Activated naive CD4-positive, alpha-beta T cell treated with anti-CD3 and anti-CD28 coated beads for 36 hours (primary cell): ENCODE measurements around the gene IQGAP2. TPM values are rescaled to one million over a fixed set of nuclear protein-coding genes. Genes with fewer than 3 reads are reported as not detected.
"Not testable (repeated sequence)": the region's sequence is repeated elsewhere in the genome, so short reads cannot be mapped to it uniquely, and the experiment has no call there.

Experiments used
- CTCF ChIA-PET: fragments of 350-600 bp; sonication (Branson Sonifier 250); formaldehyde crosslinking; loops from one replicate; lab custom pipeline; 2021; ENCODE audit warnings: antibody characterized with exemption; lab: Charles Lee
- DNase-seq: peaks from one replicate; pipeline ENCODE4 v3.0.0-alpha.2; 2020
- H3K27ac Mint-ChIP-seq: one replicate; pipeline ENCODE4 v1.8.0; 2021; ENCODE audit warnings: mild to moderate bottlenecking, mixed read lengths
- H3K27me3 Mint-ChIP-seq: one replicate; pipeline ENCODE4 v1.8.0; 2021; ENCODE audit warnings: low read depth, mixed read lengths
- H3K36me3 Mint-ChIP-seq: one replicate; pipeline ENCODE4 v1.8.0; 2021; ENCODE audit warnings: low read depth, mixed read lengths
- H3K4me1 Mint-ChIP-seq: one replicate; pipeline ENCODE4 v1.8.0; 2021; ENCODE audit warnings: low read depth, mixed read lengths
- H3K4me3 Mint-ChIP-seq: one replicate; pipeline ENCODE4 v1.8.0; 2021; ENCODE audit warnings: mild to moderate bottlenecking, moderate library complexity, mixed read lengths
- H3K9me3 Mint-ChIP-seq: one replicate; pipeline ENCODE4 v1.8.0; 2021; ENCODE audit warnings: mixed read lengths
- intact Hi-C: fragments of 100-400 bp; cut with micrococcal nuclease; formaldehyde crosslinking; loops from one replicate; pipeline ENCODE4 v1.15.1; 2023
- total RNA-seq, 2 experiments: library from RNA; stranded (reverse); gene quantifications; one replicate each; pipeline ENCODE4 v1.2.3, GENCODE V29; 2021

Gene IQGAP2
- total RNA-seq, 2 experiments from 2014 or later: 54.6 to 55.9 TPM

- no peaks in the 10 kb centered on the region for H3K36me3 Mint-ChIP-seq
- DNase-seq: peak; percentile 81
- intact Hi-C loops: loop anchor here (1.0 to 10.0 kb wide), 8 partner anchors 39 to 1491 kb away; partner anchors contain the start of genes CERT1, GCNT4 and POLK
- peak overlapping the region; percentile 71 for H3K4me3 Mint-ChIP-seq
- CTCF ChIA-PET: interaction anchor here (0.7 to 3.7 kb wide), 24 partner anchors 14 to 1206 kb away, joined by 3 to 93 read pairs (median 3); partner anchors contain the start of genes HMGCR and IQGAP2
- H3K27ac Mint-ChIP-seq: peak overlapping the region; percentile 97
- H3K4me1 Mint-ChIP-seq: peaks cover 82% of the 10 kb centered on the region
- no peaks in the 10 kb centered on the region for H3K27me3 Mint-ChIP-seq
- H3K9me3 Mint-ChIP-seq: no peaks in the 10 kb centered on the region
Measured at GRCh38 chr5:76542887-76543690, 140.0 kb downstream of the IQGAP2 start.

GRCh38 chr5:76544268-76544926 is 141.3 kb downstream of the IQGAP2 start:
- CTCF ChIA-PET: interaction anchor here (0.6 to 3.7 kb wide), 17 partner anchors 13 to 274 kb away, joined by 3 to 93 read pairs (median 4); partner anchors contain the start of gene IQGAP2
- intact Hi-C loops: loop anchor here (1.0 to 10.0 kb wide), 7 partner anchors 206 to 1492 kb away; partner anchors contain the start of genes CERT1, GCNT4 and POLK
- Mint-ChIP-seq H3K4me1 (peaks cover 86% of the 10 kb centered on the region), H3K27ac (peak overlapping the region; percentile 97), H3K9me3 (no peaks in the 10 kb centered on the region), H3K36me3 (no peaks in the 10 kb centered on the region), H3K27me3 (no peaks in the 10 kb centered on the region), H3K4me3 (peak overlapping the region; percentile 71)
- DNase-seq: peak; percentile 84

- Mint-ChIP-seq H3K27me3 (no peaks in the 10 kb centered on the region), H3K36me3 (no peaks in the 10 kb centered on the region), H3K9me3 (no peaks in the 10 kb centered on the region), H3K4me3 (no peak overlapping the region), H3K4me1 (peaks cover 88% of the 10 kb centered on the region), H3K27ac (no peak overlapping the region)
- no peak for DNase-seq
- CTCF ChIA-PET: interaction anchor here (1.2 to 3.5 kb wide), 2 partner anchors 41 to 141 kb away, joined by 3 to 93 read pairs; partner anchors contain the start of gene IQGAP2
- intact Hi-C loops: loop anchor here (5.0 to 10.0 kb wide), 3 partner anchors 828 to 1030 kb away; partner anchors contain the start of genes CERT1, POC5 and POLK
Measured at GRCh38 chr5:76545184-76545583, 142.1 kb downstream of the IQGAP2 start.

GRCh38 chr5:76546497-76547102 is 143.5 kb downstream of the IQGAP2 start:
- Mint-ChIP-seq H3K27ac (peak overlapping the region; percentile 91), H3K36me3 (no peaks in the 10 kb centered on the region), H3K27me3 (no peaks in the 10 kb centered on the region), H3K9me3 (no peaks in the 10 kb centered on the region), H3K4me3 (peak overlapping the region; percentile 63), H3K4me1 (peaks cover 82% of the 10 kb centered on the region)
- intact Hi-C loops: loop anchor here (1.0 to 10.0 kb wide), 13 partner anchors 25 to 1210 kb away; partner anchors contain the start of genes CERT1, HMGCR, POC5 and POLK
- peak; percentile 41 for DNase-seq
- CTCF ChIA-PET: interaction anchor here (1.0 to 4.7 kb wide), 11 partner anchors 18 to 290 kb away, joined by 3 to 47 read pairs (median 3); partner anchors contain the start of gene IQGAP2

- CTCF ChIA-PET: interaction anchor here (0.9 to 4.7 kb wide), 13 partner anchors 19 to 291 kb away, joined by 3 to 47 read pairs (median 3); partner anchors contain the start of gene IQGAP2
Measured at GRCh38 chr5:76547242-76547890, 144.3 kb downstream of the IQGAP2 start.

GRCh38 chr5:76547891-76548524 is 144.9 kb downstream of the IQGAP2 start:
- intact Hi-C loops: loop anchor here (1.0 to 10.0 kb wide), 13 partner anchors 27 to 1211 kb away; partner anchors contain the start of genes CERT1, HMGCR, POC5 and POLK
- H3K36me3 Mint-ChIP-seq: no peaks in the 10 kb centered on the region
- no peaks in the 10 kb centered on the region for H3K27me3 Mint-ChIP-seq
- H3K4me3 Mint-ChIP-seq: peak overlapping the region; percentile 28
- CTCF ChIA-PET: interaction anchor here (0.6 to 4.7 kb wide), 13 partner anchors 19 to 291 kb away, joined by 3 to 47 read pairs (median 3); partner anchors contain the start of gene IQGAP2
- H3K9me3 Mint-ChIP-seq: no peaks in the 10 kb centered on the region
- peak overlapping the region; percentile 91 for H3K27ac Mint-ChIP-seq
- peaks cover 68% of the 10 kb centered on the region for H3K4me1 Mint-ChIP-seq
- DNase-seq: no peak

More at GRCh38 chr5:76547242-76547890, 144.3 kb downstream of the IQGAP2 start:
- Mint-ChIP-seq H3K27ac (peak overlapping the region; percentile 91), H3K9me3 (no peaks in the 10 kb centered on the region), H3K36me3 (no peaks in the 10 kb centered on the region), H3K4me1 (peaks cover 74% of the 10 kb centered on the region), H3K4me3 (peak overlapping the region; percentile 63), H3K27me3 (no peaks in the 10 kb centered on the region)
- intact Hi-C loops: loop anchor here (1.0 to 10.0 kb wide), 13 partner anchors 26 to 1211 kb away; partner anchors contain the start of genes CERT1, HMGCR, POC5 and POLK
- peak; percentile 65 for DNase-seq

GRCh38 chr5:76548525-76549229 is 145.6 kb downstream of the IQGAP2 start:
- DNase-seq: no peak
- CTCF ChIA-PET: interaction anchor here (0.6 to 4.7 kb wide), 8 partner anchors 16 to 226 kb away, joined by 3 to 47 read pairs (median 4); partner anchors contain the start of gene IQGAP2
- Mint-ChIP-seq H3K4me1 (peaks cover 64% of the 10 kb centered on the region), H3K4me3 (no peak overlapping the region), H3K36me3 (peaks cover 2% of the 10 kb centered on the region), H3K9me3 (no peaks in the 10 kb centered on the region), H3K27ac (peak overlapping the region; percentile 91), H3K27me3 (no peaks in the 10 kb centered on the region)
- intact Hi-C loops: loop anchor here (5.0 to 10.0 kb wide), 3 partner anchors 831 to 1034 kb away; partner anchors contain the start of genes CERT1, POC5 and POLK

GRCh38 chr5:76550881-76551280 is 147.8 kb downstream of the IQGAP2 start:
- H3K4me1 Mint-ChIP-seq: peaks cover 52% of the 10 kb centered on the region
- CTCF ChIA-PET, DNase-seq: not testable (repeated sequence)

GRCh38 chr5:76552546-76552945 is 149.5 kb downstream of the IQGAP2 start:
- H3K27me3 Mint-ChIP-seq: no peaks in the 10 kb centered on the region
- H3K4me3 Mint-ChIP-seq: no peak overlapping the region
- no peak for DNase-seq
- intact Hi-C loops: no loop called here
- H3K27ac Mint-ChIP-seq: no peak overlapping the region
- peaks cover 47% of the 10 kb centered on the region for H3K4me1 Mint-ChIP-seq
- CTCF ChIA-PET: interaction anchor here (1.4 kb wide), 1 partner anchor 29 kb away, joined by 3 read pairs; no protein-coding TSS in a partner anchor
- peaks cover 2% of the 10 kb centered on the region for H3K36me3 Mint-ChIP-seq
- H3K9me3 Mint-ChIP-seq: no peaks in the 10 kb centered on the region

More at GRCh38 chr5:76550881-76551280, 147.8 kb downstream of the IQGAP2 start:
- H3K9me3 Mint-ChIP-seq, H3K36me3 Mint-ChIP-seq, H3K4me3 Mint-ChIP-seq, H3K27me3 Mint-ChIP-seq, intact Hi-C loops, H3K27ac Mint-ChIP-seq: not testable (repeated sequence)

GRCh38 chr5:76553251-76553650 is 150.2 kb downstream of the IQGAP2 start:
- intact Hi-C loops: no loop called here
- Mint-ChIP-seq H3K9me3 (no peaks in the 10 kb centered on the region), H3K27ac (no peak overlapping the region), H3K27me3 (no peaks in the 10 kb centered on the region), H3K4me3 (no peak overlapping the region), H3K36me3 (peaks cover 2% of the 10 kb centered on the region), H3K4me1 (peaks cover 40% of the 10 kb centered on the region)
- DNase-seq: no peak
- CTCF ChIA-PET: interaction anchor here (1.4 kb wide), 1 partner anchor 28 kb away, joined by 3 read pairs; no protein-coding TSS in a partner anchor
